ENCODE results near the gene PAPOLA. TPM values are rescaled to one million over a fixed set of nuclear protein-coding genes. Genes with fewer than 3 reads are reported as not detected.

Gene PAPOLA
- total RNA-seq, 4 donors from 2014 or later = 66.1 to 91.4 (median 76.0) TPM

DNA sequence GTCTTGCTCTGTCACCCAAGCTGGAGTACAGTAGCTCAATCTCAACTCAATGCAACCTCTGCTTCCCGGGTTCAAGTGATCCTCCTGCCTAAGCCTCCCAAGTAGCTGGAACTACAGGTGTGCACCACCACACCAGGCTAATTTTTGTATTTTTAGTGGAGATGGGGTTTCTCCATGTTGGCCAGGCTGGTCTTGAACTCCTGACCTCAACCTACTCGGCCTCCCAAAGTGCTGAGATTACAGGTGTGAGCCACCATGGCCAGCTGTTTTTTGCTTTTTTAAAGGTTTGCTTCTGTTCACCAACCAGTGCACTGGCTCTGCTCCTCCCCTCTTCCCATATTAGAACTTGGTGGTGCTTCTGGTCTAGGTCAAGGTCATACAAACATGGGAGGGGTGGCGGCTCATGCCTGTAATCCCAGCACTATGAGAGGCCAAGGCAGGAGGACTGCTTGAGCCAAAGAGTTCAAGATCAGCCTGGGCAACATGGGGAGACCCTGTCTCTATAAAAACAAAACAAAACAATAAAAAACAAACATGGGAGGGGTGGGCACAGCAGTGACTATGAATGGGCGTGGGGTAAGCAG lies 20.4 kb upstream of the PAPOLA start:
- intact Hi-C loops (cut with DNase I; ENCODE audit: low total_unique reads) = no loop called here
- no peak for DNase-seq (ENCODE audit: low spot score in 2 of 2)
- 82 to 84% methylated on average over 4 of the region's 4 CpGs for WGBS, 2 donors
- H3K4me3 ChIP-seq (ENCODE audit: low read depth, poor library complexity, severe bottlenecking) = no peak overlapping the region
- TF ChIP-seq, protein P1, sequence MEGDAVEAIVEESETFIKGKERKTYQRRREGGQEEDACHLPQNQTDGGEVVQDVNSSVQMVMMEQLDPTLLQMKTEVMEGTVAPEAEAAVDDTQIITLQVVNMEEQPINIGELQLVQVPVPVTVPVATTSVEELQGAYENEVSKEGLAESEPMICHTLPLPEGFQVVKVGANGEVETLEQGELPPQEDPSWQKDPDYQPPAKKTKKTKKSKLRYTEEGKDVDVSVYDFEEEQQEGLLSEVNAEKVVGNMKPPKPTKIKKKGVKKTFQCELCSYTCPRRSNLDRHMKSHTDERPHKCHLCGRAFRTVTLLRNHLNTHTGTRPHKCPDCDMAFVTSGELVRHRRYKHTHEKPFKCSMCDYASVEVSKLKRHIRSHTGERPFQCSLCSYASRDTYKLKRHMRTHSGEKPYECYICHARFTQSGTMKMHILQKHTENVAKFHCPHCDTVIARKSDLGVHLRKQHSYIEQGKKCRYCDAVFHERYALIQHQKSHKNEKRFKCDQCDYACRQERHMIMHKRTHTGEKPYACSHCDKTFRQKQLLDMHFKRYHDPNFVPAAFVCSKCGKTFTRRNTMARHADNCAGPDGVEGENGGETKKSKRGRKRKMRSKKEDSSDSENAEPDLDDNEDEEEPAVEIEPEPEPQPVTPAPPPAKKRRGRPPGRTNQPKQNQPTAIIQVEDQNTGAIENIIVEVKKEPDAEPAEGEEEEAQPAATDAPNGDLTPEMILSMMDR (IDR thresholded peaks at IDR 0.05) = no peak
- no peak for TF ChIP-seq POLR2A (IDR thresholded peaks at IDR 0.05)

DNA sequence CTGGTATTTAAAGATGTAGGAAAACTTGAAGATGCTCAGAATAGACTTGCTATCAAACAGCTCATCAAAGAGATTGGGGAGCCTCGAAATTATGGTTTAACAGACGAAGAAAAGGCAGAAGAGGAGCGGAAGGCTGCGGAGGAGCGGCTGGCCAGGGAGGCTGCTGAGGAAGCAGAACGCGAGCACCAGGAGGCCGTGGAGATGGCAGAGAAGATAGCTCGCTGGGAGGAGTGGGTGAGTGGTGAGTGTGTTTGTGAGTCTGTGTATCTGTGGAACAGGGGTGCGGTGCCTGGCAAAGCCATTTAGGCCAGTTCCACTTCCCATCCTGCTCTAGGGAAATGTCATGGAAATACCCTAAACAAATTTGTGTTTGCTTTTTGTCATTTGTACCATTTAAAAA lies 19.2 kb upstream of the PAPOLA start:
- DNase-seq (ENCODE audit: low spot score in 2 of 2) = no peak
- no peak overlapping the region for H3K4me3 ChIP-seq (ENCODE audit: low read depth, poor library complexity, severe bottlenecking)
- no peak for TF ChIP-seq POLR2A (IDR thresholded peaks at IDR 0.05)
- TF ChIP-seq, protein P1 (IDR thresholded peaks at IDR 0.05) = no peak
- WGBS, 2 donors = 75 to 89% methylated on average over 10 of the region's 10 CpGs
- intact Hi-C loops (cut with DNase I; ENCODE audit: low total_unique reads) = no loop called here

DNA sequence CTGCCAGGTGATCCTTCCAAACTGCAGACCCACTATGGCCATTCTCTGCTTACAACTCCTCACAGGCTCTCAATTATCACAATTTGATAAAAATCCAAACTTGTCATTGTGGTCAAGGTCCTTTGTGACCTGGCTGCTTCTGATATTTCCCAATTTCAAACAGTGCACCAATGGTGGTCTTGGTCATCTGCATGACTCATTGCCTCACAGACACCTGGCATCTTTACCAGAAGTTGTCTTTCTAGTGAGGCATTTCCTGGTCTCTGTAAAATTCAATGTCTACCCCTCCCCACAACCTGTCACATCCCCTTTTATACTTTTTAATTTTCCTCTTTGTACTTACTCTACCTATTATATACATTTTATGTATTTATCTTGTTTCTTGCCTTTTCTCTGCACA lies 17.8 kb upstream of the PAPOLA start:
- intact Hi-C loops (cut with DNase I; ENCODE audit: low total_unique reads) = no loop called here
- DNase-seq (ENCODE audit: low spot score in 2 of 2) = no peak
- TF ChIP-seq POLR2A (IDR thresholded peaks at IDR 0.05) = no peak
- TF ChIP-seq, protein P1 (IDR thresholded peaks at IDR 0.05) = no peak

DNA sequence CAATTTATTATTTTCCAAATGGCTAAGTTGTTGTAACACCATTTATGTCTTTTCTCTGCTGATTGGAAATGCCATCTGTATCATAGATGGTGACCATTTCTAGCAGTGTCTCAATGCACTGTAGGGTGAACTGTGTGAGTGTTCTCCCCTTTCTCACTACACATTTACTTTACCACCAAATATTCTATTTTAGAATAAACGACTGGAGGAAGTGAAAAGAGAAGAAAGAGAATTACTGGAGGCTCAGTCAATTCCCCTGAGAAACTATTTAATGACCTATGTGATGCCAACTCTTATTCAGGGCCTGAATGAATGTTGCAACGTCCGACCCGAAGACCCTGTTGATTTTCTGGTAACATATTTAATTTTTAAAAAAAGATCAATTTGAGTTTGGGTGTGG lies 15.5 kb upstream of the PAPOLA start:
- 75% methylated on average over 4 of the region's 4 CpGs for WGBS, 2 donors
- no peak for TF ChIP-seq POLR2A (IDR thresholded peaks at IDR 0.05)
- TF ChIP-seq, protein P1 (IDR thresholded peaks at IDR 0.05) = no peak
- H3K4me3 ChIP-seq (ENCODE audit: low read depth, poor library complexity, severe bottlenecking) = no peak overlapping the region
- intact Hi-C loops (cut with DNase I; ENCODE audit: low total_unique reads) = no loop called here
- DNase-seq (ENCODE audit: low spot score in 2 of 2) = no peak

More for the DNA sequence above, 17.8 kb upstream of the PAPOLA start:
- H3K4me3 ChIP-seq (ENCODE audit: low read depth, poor library complexity, severe bottlenecking) = no peak overlapping the region

DNA sequence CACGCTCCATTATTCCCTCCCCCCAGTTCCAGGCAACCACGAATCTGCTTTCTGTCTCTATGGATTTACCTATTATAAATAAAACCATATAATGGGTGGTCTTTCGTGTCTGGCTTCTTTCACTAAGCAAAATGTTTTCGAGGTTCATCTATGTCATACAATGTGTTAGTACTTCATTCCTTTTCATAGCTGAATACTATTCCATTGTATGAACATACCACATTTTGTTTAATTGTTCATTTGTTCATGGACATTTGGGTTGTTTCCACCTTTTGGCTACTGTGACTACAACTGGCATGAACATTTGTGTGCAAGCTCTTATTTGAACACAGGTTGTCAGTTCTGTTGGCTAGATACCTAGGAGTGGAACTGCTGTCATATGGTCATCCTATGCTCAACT lies 12.9 kb upstream of the PAPOLA start:
- DNase-seq (ENCODE audit: low spot score in 2 of 2) = no peak
- no peak for TF ChIP-seq POLR2A (IDR thresholded peaks at IDR 0.05)
- TF ChIP-seq, protein P1 (IDR thresholded peaks at IDR 0.05) = no peak
- intact Hi-C loops (cut with DNase I; ENCODE audit: low total_unique reads) = no loop called here
- no peak overlapping the region for H3K4me3 ChIP-seq (ENCODE audit: low read depth, poor library complexity, severe bottlenecking)
- 87 to 89% methylated on average over 4 of the region's 4 CpGs for WGBS, 2 donors

DNA sequence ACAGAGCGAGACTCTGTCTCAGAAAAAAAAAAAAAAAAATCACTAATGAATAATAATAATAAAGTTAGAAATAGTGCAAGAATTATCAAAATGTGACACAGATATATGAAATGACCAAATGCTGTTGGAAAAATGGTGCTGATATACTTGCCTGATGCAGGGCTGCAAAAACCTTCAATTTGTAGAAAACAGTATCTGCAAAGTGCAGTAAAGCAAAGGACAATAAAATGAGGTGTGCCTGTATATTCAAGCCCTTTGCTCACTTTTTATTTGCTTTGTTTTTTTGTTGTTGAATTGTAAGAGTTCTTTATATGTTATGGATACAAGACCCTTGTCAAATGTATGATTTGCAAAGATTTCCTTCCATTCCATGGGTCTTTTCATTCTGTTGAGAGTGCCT lies 9.0 kb upstream of the PAPOLA start:
- no peak for DNase-seq (ENCODE audit: low spot score in 2 of 2)
- 89 to 100% methylated on average over 1 of the region's 1 CpG for WGBS, 2 donors
- TF ChIP-seq, protein P1 (IDR thresholded peaks at IDR 0.05) = no peak
- TF ChIP-seq POLR2A (IDR thresholded peaks at IDR 0.05) = no peak
- intact Hi-C loops (cut with DNase I; ENCODE audit: low total_unique reads) = no loop called here
- H3K4me3 ChIP-seq (ENCODE audit: low read depth, poor library complexity, severe bottlenecking) = no peak overlapping the region
